A549 (cell line): ENCODE results near the gene TATDN3. TPM values are rescaled to one million over a fixed set of nuclear protein-coding genes. Genes with fewer than 3 reads are reported as not detected.

Source experiments
- ATAC-seq, 2 experiments: fragments of 200-7000 bp in 1 of 2; fragments of >200 bp in 1 of 2; cut with Nextera tagmentation in 1 of 2; cut with Tn5 transposase in 1 of 2; 3 replicates each; pipeline versions ENCODE4 v1.8.0 to v1.9.1; 2018 to 2020; ENCODE audit warnings: mild to moderate bottlenecking in 1 of 2, moderate library complexity in 1 of 2
- CTCF ChIA-PET: fragments of 300-600 bp; sonication (Branson Sonifier 250); formaldehyde crosslinking; extraction: SDS; loops from one replicate; lab custom pipeline; 2021; ENCODE audit warnings: antibody characterized with exemption, inconsistent platforms; lab: Yijun Ruan, JAX
- POLR2A ChIA-PET: fragments of 350-600 bp; formaldehyde crosslinking; extraction: SDS; loops from one replicate; lab custom pipeline; 2021; ENCODE audit warnings: antibody characterized with exemption, inconsistent platforms; lab: Yijun Ruan, JAX
- DNase-seq, 2 experiments: peaks; one replicate each; pipeline versions ENCODE4 v3.0.0 to v3.0.0-alpha.2; 2011 to 2016; ENCODE audit warnings: low read depth in 1 of 2, low spot score in 1 of 2
- FAIRE-seq: peaks from 2 replicates; lab custom pipeline; 2011; peaks lifted over from hg19 to GRCh38; lab: Jason Lieb, UNC
- H3K27ac ChIP-seq, 2 experiments: fragments of >200 bp; sonication (Bioruptor Twin); formaldehyde crosslinking; 3 replicates each; pipeline ENCODE4 v1.5.1; 2016 to 2017
- H3K4me1 ChIP-seq: fragments of >200 bp; sonication (Bioruptor Twin); formaldehyde crosslinking; 3 replicates; pipeline ENCODE4 v1.6.1; 2016
- H3K4me2 ChIP-seq: fragments of >200 bp; sonication (Bioruptor Twin); formaldehyde crosslinking; 3 replicates; pipeline ENCODE4 v1.6.1; 2016
- H3K4me3 ChIP-seq: fragments of >200 bp; sonication (Bioruptor Twin); formaldehyde crosslinking; 3 replicates; pipeline ENCODE4 v1.5.1; 2016
- H3K9me3 ChIP-seq: fragments of >200 bp; sonication (Bioruptor Twin); formaldehyde crosslinking; 3 replicates; pipeline ENCODE4 v1.6.1; 2016
- CBX2 ChIP-seq: fragments of 200-600 bp; sonication (generic); IDR thresholded peaks from 2 replicates; pipeline ENCODE4 v1.6.1; 2016; ENCODE audit warnings: low read depth, mild to moderate bottlenecking, borderline replicate concordance
- CEBPB ChIP-seq, 2 experiments: fragments of >200 bp in 1 of 2; sonication (Bioruptor Twin) in 1 of 2; formaldehyde crosslinking in 1 of 2; IDR thresholded peaks; 2 replicates each; pipeline ENCODE4 v1.6.1; 2012 to 2016
- CHD4 ChIP-seq: fragments of 200-600 bp; sonication (generic); IDR thresholded peaks from 2 replicates; pipeline ENCODE4 v1.6.1; 2016; ENCODE audit warnings: antibody characterized with exemption, mild to moderate bottlenecking, borderline replicate concordance
- E2F6 ChIP-seq: IDR thresholded peaks from 2 replicates; pipeline ENCODE4 v1.6.1; 2012; ENCODE audit warnings: low read depth, borderline replicate concordance
- EHMT2 ChIP-seq: fragments of 200-600 bp; sonication (generic); IDR thresholded peaks from 2 replicates; pipeline ENCODE4 v1.6.1; 2016; ENCODE audit warnings: antibody characterized with exemption, low read depth, mild to moderate bottlenecking, moderate library complexity
- FOSL2 ChIP-seq, 2 experiments: fragments of 450-650 bp in 1 of 2; fragments of >200 bp in 1 of 2; sonication (Bioruptor Twin) in 1 of 2; formaldehyde crosslinking; IDR thresholded peaks; 2 replicates each; pipeline versions ENCODE4 v1.5.0 to v1.6.1; 2016 to 2020; ENCODE audit warnings: mild to moderate bottlenecking in 1 of 2, moderate library complexity in 1 of 2
- HDAC2 ChIP-seq: fragments of 200-600 bp; sonication (generic); IDR thresholded peaks from 2 replicates; pipeline ENCODE4 v1.6.1; 2016
- HEYL ChIP-seq: fragments of 250-450 bp; sonication (Bioruptor Pico); IDR thresholded peaks from 2 replicates; pipeline ENCODE4 v1.8.0; 2021; ENCODE audit warnings: mild to moderate bottlenecking, moderate library complexity
- HMGXB4 ChIP-seq: fragments of 250-450 bp; sonication (Bioruptor Pico); IDR thresholded peaks from 2 replicates; pipeline ENCODE4 v1.5.0; 2021; ENCODE audit warnings: mild to moderate bottlenecking, moderate library complexity, borderline replicate concordance
- MAX ChIP-seq: IDR thresholded peaks from 2 replicates; pipeline ENCODE4 v1.6.1; 2012
- MYC ChIP-seq: IDR thresholded peaks from 2 replicates; pipeline ENCODE4 v1.6.1; 2012; ENCODE audit warnings: mild to moderate bottlenecking, inconsistent platforms, low read length, improper control_type of control experiment, borderline replicate concordance
- NPAS2 ChIP-seq: fragments of 250-450 bp; sonication (Bioruptor Pico); IDR thresholded peaks from 2 replicates; pipeline ENCODE4 v1.8.0; 2022; ENCODE audit warnings: mild to moderate bottlenecking, moderate library complexity, borderline replicate concordance
- NR3C1 ChIP-seq: fragments of >200 bp; sonication (Bioruptor Twin); formaldehyde crosslinking; IDR thresholded peaks from 3 replicates; pipeline ENCODE4 v1.6.1; 2017
- PHF8 ChIP-seq: fragments of 200-600 bp; sonication (generic); IDR thresholded peaks from 2 replicates; pipeline ENCODE4 v1.6.1; 2016; ENCODE audit warnings: low read depth, mild to moderate bottlenecking, antibody characterized with exemption, moderate library complexity, borderline replicate concordance
- POLR2AphosphoS2 ChIP-seq: conservative IDR thresholded peaks from 2 replicates; pipeline ENCODE4 v1.6.1; 2012; ENCODE audit warnings: low read length, improper control_type of control experiment, inconsistent platforms
- REST ChIP-seq: fragments of 200-600 bp; sonication (generic); IDR thresholded peaks from 2 replicates; pipeline ENCODE4 v1.6.1; 2016; ENCODE audit warnings: antibody characterized with exemption, mild to moderate bottlenecking, moderate library complexity
- TP53 ChIP-seq: fragments of 250-450 bp; sonication (Bioruptor Pico); IDR thresholded peaks from 2 replicates; pipeline ENCODE4 v1.5.0; 2021; ENCODE audit warnings: mild to moderate bottlenecking, moderate library complexity
- USF2 ChIP-seq: fragments of 450-650 bp; IDR thresholded peaks from 2 replicates; pipeline ENCODE4 v1.6.1; 2014; ENCODE audit warnings: antibody characterized with exemption
- ZSCAN20 ChIP-seq: fragments of 250-450 bp; sonication (Bioruptor Pico); IDR thresholded peaks from 2 replicates; pipeline ENCODE4 v1.8.0; 2022; ENCODE audit warnings: mild to moderate bottlenecking, moderate library complexity
- WGBS: methylation state at CpG from one replicate; pipeline ENCODE4 v1.1.6; 2017; ENCODE audit errors: missing lambda C conversion rate; 5-methylcytosine and 5-hydroxymethylcytosine counted together
- polyA plus RNA-seq, 4 experiments: library from polyadenylated mRNA; depleted of rRNA in 3 of 4; stranded (reverse); fragments of >200 nt; fragmentation: RNase III in 1 of 4; extraction: RNeasy Plus Mini Kit Qiagen cat#74134 plus additional on column Dnase treatment in 1 of 4; gene quantifications; 2 replicates in 3 of 4; 3 replicates in 1 of 4; pipeline ENCODE4 v1.2.3, GENCODE V29; 2011 to 2017

TATDN3 gene
- polyA plus RNA-seq, 2 of the 4 experiments (the other 2 are of a cell fraction), result 11.1 to 22.6 TPM

GRCh38 chr1:212792396-212792908 is 758 bp downstream of the TATDN3 start (continued):
- TF ChIP-seq CEBPB (IDR thresholded peaks at IDR 0.05), result no peak
- TF ChIP-seq USF2, result no peak
- no peak for TF ChIP-seq POLR2AphosphoS2

- no peak overlapping the region for H3K27ac ChIP-seq
- CTCF ChIA-PET, result interaction anchor here (0.6 to 1.9 kb wide), 4 partner anchors 10 to 201 kb away, joined by 3 to 6 read pairs (median 3); no protein-coding TSS in a partner anchor
- ATAC-seq (no peak), DNase-seq (no peak), FAIRE-seq (no peak)
- POLR2A ChIA-PET, result no interaction called here
- peaks cover 20% of the 10 kb centered on the region for H3K4me1 ChIP-seq
- no peaks in the 10 kb centered on the region for H3K9me3 ChIP-seq
- WGBS, result 88% methylated on average over 1 of the region's 1 CpG
- no peak overlapping the region for H3K4me2 ChIP-seq
- no peak overlapping the region for H3K4me3 ChIP-seq
- TF ChIP-seq FOSL2 (IDR thresholded peaks at IDR 0.05), result no peak
- no peak for TF ChIP-seq FOSL2 (CRISPR knock-in tag; IDR thresholded peaks at IDR 0.05)
- TF ChIP-seq REST, result no peak
- TF ChIP-seq MYC, result no peak
- TF ChIP-seq EHMT2, result no peak
- TF ChIP-seq E2F6, result no peak
- TF ChIP-seq HMGXB4 (CRISPR knock-in tag), result no peak
- no peak for TF ChIP-seq NPAS2 (CRISPR knock-in tag)
- no peak for TF ChIP-seq CHD4
- TF ChIP-seq NR3C1, result no peak
- TF ChIP-seq TP53 (CRISPR knock-in tag), result no peak
- TF ChIP-seq HEYL (CRISPR knock-in tag), result no peak
- TF ChIP-seq HDAC2, result no peak
- TF ChIP-seq PHF8, result no peak
- no peak for TF ChIP-seq MAX
- TF ChIP-seq ZSCAN20 (CRISPR knock-in tag), result no peak
- no peak for TF ChIP-seq CBX2
These were observed 2.9 kb downstream of the TATDN3 start for GRCh38 chr1:212794561-212795014.
